ENCODE measurements around the gene C10orf67. TPM values are rescaled to one million over a fixed set of nuclear protein-coding genes. Genes with fewer than 3 reads are reported as not detected.

Gene C10orf67
- total and polyA plus RNA-seq, 9 of the 15 experiments (the other 6 are each of a cell fraction or from before 2014, with no cell fraction given), result not detected

DNA sequence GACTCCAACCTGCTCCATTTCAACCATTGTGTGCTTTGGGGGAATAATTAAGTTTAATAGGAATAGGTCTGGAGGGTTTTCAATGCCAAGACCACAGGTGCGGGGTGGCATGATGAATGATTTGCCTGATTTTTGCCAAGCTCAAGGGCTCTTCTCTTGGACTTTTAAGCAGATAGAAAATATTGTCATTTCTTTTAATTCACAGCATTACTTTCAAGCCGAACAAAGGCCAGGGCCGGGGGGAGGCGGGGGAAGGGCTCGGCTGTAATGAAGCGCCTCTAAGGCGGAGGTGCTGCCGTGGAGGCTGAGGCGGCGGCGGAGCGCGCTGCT, 146.0 kb downstream of the C10orf67 start:
- Histone ChIP-seq H3K9ac (ENCODE audit: insufficient read depth in 1 of 2, low read depth in 2 of 2, low read length in 2 of 2) (no peak overlapping the region), H3K4me3 (no peak overlapping the region), H3K27me3 (ENCODE audit: control insufficient read depth in 2 of 2, insufficient read depth in 2 of 2, low read length in 2 of 2) (peaks cover 16 to 49% of the 10 kb centered on the region in 2 experiments; a peak in 3 of 5 replicates), H3K27ac (ENCODE audit: extremely low read depth, low read depth, low read length) (no peak overlapping the region), H3K9me3 (replicated peaks; ENCODE audit: control insufficient read depth, insufficient read depth, low read depth, low read length) (no peaks in the 10 kb centered on the region), H3K9me1 (ENCODE audit: control insufficient read depth, insufficient read depth, low read length) (no peaks in the 10 kb centered on the region), H4K20me1 (replicated peaks; ENCODE audit: control insufficient read depth, insufficient read depth, low read length) (no peaks in the 10 kb centered on the region), H2AFZ (ENCODE audit: low read depth, low read length) (no peak overlapping the region), H3K79me2 (ENCODE audit: control insufficient read depth, insufficient read depth, low read length) (no peaks in the 10 kb centered on the region), H3K36me3 (ENCODE audit: control insufficient read depth, insufficient read depth, low read length) (no peaks in the 10 kb centered on the region), H3K4me2 (ENCODE audit: insufficient read depth, low read length) (no peak overlapping the region), H3K4me1 (replicated peaks in 1 of 2; ENCODE audit: control insufficient read depth in 2 of 2, insufficient read depth in 2 of 2, low read length in 2 of 2) (peaks cover 0 to 16% of the 10 kb centered on the region in 2 experiments; a peak in 1 of 5 replicates)
- ChIA-PET POLR2A (no interaction called here), CTCF (ENCODE audit: low intra/inter-chr PET ratio) (no interaction called here)
- in situ Hi-C loops (cut with MboI), result no loop called here
- BruUV-seq (replicated peaks), result no TSS peak
- DNase-seq (ENCODE audit: extremely low read depth in 1 of 4, low spot score in 3 of 4) (no peak), ATAC-seq (no peak), FAIRE-seq (no peak)
- intact Hi-C loops (cut with micrococcal nuclease), result no loop called here
- TF ChIP-seq NRF1 (conservative IDR thresholded peaks at IDR 0.05 in 1 of 2, IDR thresholded peaks at IDR 0.05 in 1 of 2) (no peak), RBFOX2 (IDR thresholded peaks at IDR 0.05; ENCODE audit: low read depth, low read length) (no peak), SETDB1 (IDR thresholded peaks at IDR 0.05; ENCODE audit: low read length) (no peak), POLR2AphosphoS5 (IDR thresholded peaks at IDR 0.05; ENCODE audit: control insufficient read depth, insufficient read depth, low read depth, low read length) (no peak), U2AF1 (optimal IDR thresholded peaks at IDR 0.05; ENCODE audit: low read depth, low read length) (no peak), CBFA2T2 (conservative IDR thresholded peaks at IDR 0.05) (no peak), KAT7 (CRISPR knock-in tag; IDR thresholded peaks at IDR 0.05; ENCODE audit: borderline replicate concordance) (no peak)
- TF ChIP-seq, protein P1, sequence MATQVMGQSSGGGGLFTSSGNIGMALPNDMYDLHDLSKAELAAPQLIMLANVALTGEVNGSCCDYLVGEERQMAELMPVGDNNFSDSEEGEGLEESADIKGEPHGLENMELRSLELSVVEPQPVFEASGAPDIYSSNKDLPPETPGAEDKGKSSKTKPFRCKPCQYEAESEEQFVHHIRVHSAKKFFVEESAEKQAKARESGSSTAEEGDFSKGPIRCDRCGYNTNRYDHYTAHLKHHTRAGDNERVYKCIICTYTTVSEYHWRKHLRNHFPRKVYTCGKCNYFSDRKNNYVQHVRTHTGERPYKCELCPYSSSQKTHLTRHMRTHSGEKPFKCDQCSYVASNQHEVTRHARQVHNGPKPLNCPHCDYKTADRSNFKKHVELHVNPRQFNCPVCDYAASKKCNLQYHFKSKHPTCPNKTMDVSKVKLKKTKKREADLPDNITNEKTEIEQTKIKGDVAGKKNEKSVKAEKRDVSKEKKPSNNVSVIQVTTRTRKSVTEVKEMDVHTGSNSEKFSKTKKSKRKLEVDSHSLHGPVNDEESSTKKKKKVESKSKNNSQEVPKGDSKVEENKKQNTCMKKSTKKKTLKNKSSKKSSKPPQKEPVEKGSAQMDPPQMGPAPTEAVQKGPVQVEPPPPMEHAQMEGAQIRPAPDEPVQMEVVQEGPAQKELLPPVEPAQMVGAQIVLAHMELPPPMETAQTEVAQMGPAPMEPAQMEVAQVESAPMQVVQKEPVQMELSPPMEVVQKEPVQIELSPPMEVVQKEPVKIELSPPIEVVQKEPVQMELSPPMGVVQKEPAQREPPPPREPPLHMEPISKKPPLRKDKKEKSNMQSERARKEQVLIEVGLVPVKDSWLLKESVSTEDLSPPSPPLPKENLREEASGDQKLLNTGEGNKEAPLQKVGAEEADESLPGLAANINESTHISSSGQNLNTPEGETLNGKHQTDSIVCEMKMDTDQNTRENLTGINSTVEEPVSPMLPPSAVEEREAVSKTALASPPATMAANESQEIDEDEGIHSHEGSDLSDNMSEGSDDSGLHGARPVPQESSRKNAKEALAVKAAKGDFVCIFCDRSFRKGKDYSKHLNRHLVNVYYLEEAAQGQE (IDR thresholded peaks at IDR 0.05; ENCODE audit: borderline replicate concordance), result no peak
- TF ChIP-seq, protein P1 (CRISPR knock-in tag; IDR thresholded peaks at IDR 0.05; ENCODE audit: low read depth), result no peak
- WGBS (ENCODE audit: insufficient coverage, low coverage, missing lambda C conversion rate), result 18% methylated on average over 13 of the region's 13 CpGs

All from K562 (cell line).